Endodermal cell (in vitro differentiated cells): Measurements from ENCODE around the gene ACKR3. TPM values are rescaled to one million over a fixed set of nuclear protein-coding genes. Genes with fewer than 3 reads are reported as not detected.

Experiments used
- DNase-seq: peaks from one replicate; pipeline ENCODE4 v3.0.0-alpha.2; 2017
- H3K27ac ChIP-seq: 2 replicates; pipeline ENCODE4 v1.5.1; 2013; ENCODE audit warnings: mild to moderate bottlenecking, low read depth, low read length, moderate library complexity
- H3K27me3 ChIP-seq: 2 replicates; pipeline ENCODE4 v1.6.1; 2013; ENCODE audit warnings: mild to moderate bottlenecking, low read length, moderate library complexity; ENCODE audit not compliant: insufficient read depth, control insufficient read depth, poor library complexity, severe bottlenecking
- H3K36me3 ChIP-seq: 2 replicates; pipeline ENCODE4 v1.7.0; 2013; ENCODE audit warnings: mild to moderate bottlenecking, low read length, moderate library complexity; ENCODE audit not compliant: control insufficient read depth, insufficient read depth
- H3K4me1 ChIP-seq: one replicate; pipeline ENCODE4 v1.7.0; 2013; ENCODE audit warnings: low read length; ENCODE audit not compliant: control insufficient read depth, insufficient read depth
- H3K4me3 ChIP-seq: 2 replicates; pipeline ENCODE4 v1.5.1; 2013; ENCODE audit warnings: mild to moderate bottlenecking, low read length, moderate library complexity
- H3K9ac ChIP-seq: 2 replicates; pipeline ENCODE4 v1.6.1; 2013; ENCODE audit warnings: mild to moderate bottlenecking, low read length, moderate library complexity; ENCODE audit not compliant: poor library complexity, severe bottlenecking; ENCODE audit errors: extremely low read depth
- H3K9me3 ChIP-seq: 2 replicates; pipeline ENCODE4 v1.6.1; 2013; ENCODE audit warnings: mild to moderate bottlenecking, low read length, moderate library complexity; ENCODE audit not compliant: control insufficient read depth
- H3K27ac Mint-ChIP-seq: 2 replicates; pipeline ENCODE4 v1.8.0; 2020; ENCODE audit warnings: mixed read lengths
- H3K27me3 Mint-ChIP-seq: 2 replicates; pipeline ENCODE4 v1.8.0; 2021; ENCODE audit warnings: mild to moderate bottlenecking, mixed read lengths; ENCODE audit not compliant: insufficient read depth
- H3K36me3 Mint-ChIP-seq: 2 replicates; pipeline ENCODE4 v1.8.0; 2020; ENCODE audit warnings: low read depth, mixed read lengths
- H3K4me1 Mint-ChIP-seq: 2 replicates; pipeline ENCODE4 v1.8.0; 2020; ENCODE audit warnings: mixed read lengths
- H3K4me3 Mint-ChIP-seq: 2 replicates; pipeline ENCODE4 v1.8.0; 2020; ENCODE audit warnings: mild to moderate bottlenecking, moderate library complexity, mixed read lengths
- H3K9me3 Mint-ChIP-seq: 2 replicates; pipeline ENCODE4 v1.8.0; 2020; ENCODE audit warnings: mild to moderate bottlenecking, mixed read lengths
- WGBS, 2 experiments: methylation state at CpG; one replicate each; pipeline versions ENCODE4 v1.1.5 to v1.1.7; 2013; ENCODE audit warnings: missing lambda C conversion rate in 2 of 2, mixed read lengths in 1 of 2; ENCODE audit not compliant: insufficient coverage in 1 of 2, insufficient read length in 1 of 2; 5-methylcytosine and 5-hydroxymethylcytosine counted together
- total RNA-seq, 2 donors: library from RNA; stranded (reverse); fragmentation: NEBNext Ultra II Directional in 1 of 2; extraction: Animal tissue kit (Norgen Biotek cat#: 25700) in 1 of 2; gene quantifications; 2 replicates in 1 of 2; 3 replicates in 1 of 2; pipeline ENCODE4 v1.2.1, GENCODE V29; 2021
- TF ChIP-seq, protein P1 (sequence below): fragments of 200-600 bp; sonication (generic); conservative IDR thresholded peaks from 2 replicates; pipeline ENCODE4 v1.5.0; 2021; ENCODE audit warnings: antibody characterized with exemption, mild to moderate bottlenecking

ACKR3 gene
- total RNA-seq, 2 donors from 2014 or later: 76.9 to 110 TPM

- Mint-ChIP-seq H3K27me3 (peaks cover 15% of the 10 kb centered on the region), H3K4me3 (no peak overlapping the region), H3K36me3 (no peaks in the 10 kb centered on the region), H3K4me1 (peaks cover 12% of the 10 kb centered on the region), H3K27ac (no peak overlapping the region), H3K9me3 (no peaks in the 10 kb centered on the region)
- Histone ChIP-seq H3K9ac (no peak overlapping the region), H3K9me3 (no peaks in the 10 kb centered on the region), H3K27ac (no peak overlapping the region), H3K4me1 (peaks cover 3% of the 10 kb centered on the region), H3K27me3 (no peaks in the 10 kb centered on the region), H3K36me3 (no peaks in the 10 kb centered on the region), H3K4me3 (no peak overlapping the region)
- DNase-seq: no peak
- 93 to 95% methylated on average over 3 to 4 of the region's 4 CpGs for WGBS, 2 experiments
- TF ChIP-seq, protein P1, sequence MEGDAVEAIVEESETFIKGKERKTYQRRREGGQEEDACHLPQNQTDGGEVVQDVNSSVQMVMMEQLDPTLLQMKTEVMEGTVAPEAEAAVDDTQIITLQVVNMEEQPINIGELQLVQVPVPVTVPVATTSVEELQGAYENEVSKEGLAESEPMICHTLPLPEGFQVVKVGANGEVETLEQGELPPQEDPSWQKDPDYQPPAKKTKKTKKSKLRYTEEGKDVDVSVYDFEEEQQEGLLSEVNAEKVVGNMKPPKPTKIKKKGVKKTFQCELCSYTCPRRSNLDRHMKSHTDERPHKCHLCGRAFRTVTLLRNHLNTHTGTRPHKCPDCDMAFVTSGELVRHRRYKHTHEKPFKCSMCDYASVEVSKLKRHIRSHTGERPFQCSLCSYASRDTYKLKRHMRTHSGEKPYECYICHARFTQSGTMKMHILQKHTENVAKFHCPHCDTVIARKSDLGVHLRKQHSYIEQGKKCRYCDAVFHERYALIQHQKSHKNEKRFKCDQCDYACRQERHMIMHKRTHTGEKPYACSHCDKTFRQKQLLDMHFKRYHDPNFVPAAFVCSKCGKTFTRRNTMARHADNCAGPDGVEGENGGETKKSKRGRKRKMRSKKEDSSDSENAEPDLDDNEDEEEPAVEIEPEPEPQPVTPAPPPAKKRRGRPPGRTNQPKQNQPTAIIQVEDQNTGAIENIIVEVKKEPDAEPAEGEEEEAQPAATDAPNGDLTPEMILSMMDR: no peak
Measured at GRCh38 chr2:236613612-236614011, 44.0 kb downstream of the ACKR3 start.

DNA sequence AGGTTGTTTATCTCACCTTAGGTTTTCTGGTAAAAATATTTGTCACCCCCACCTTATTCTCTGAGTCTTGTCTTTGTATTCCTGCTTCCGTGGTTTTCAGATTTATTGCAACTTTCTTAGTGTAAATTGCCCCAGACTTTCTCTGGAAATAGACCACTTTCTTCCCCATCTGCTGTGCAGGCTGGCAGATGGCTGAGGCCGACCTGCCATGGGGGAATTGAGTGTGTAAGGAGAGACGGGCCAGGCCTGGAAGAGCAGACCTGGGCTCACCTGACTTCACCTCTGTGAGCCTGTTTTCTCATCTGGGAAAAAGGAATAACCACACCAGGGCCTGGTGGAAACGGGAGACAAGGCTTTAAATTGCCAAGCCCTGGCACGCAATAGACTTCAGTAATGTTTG, 44.9 kb downstream of the ACKR3 start:
- H3K36me3 Mint-ChIP-seq: no peaks in the 10 kb centered on the region
- no peak for DNase-seq
- H3K27ac ChIP-seq: no peak overlapping the region
- H3K9me3 Mint-ChIP-seq: no peaks in the 10 kb centered on the region
- H3K27ac Mint-ChIP-seq: no peak overlapping the region
- no peak overlapping the region for H3K4me3 ChIP-seq
- no peaks in the 10 kb centered on the region for H3K9me3 ChIP-seq
- H3K4me1 Mint-ChIP-seq: peaks cover 15% of the 10 kb centered on the region
- H3K27me3 Mint-ChIP-seq: peaks cover 23% of the 10 kb centered on the region
- H3K36me3 ChIP-seq: no peaks in the 10 kb centered on the region
- TF ChIP-seq, protein P1: no peak
- H3K9ac ChIP-seq: no peak overlapping the region
- H3K4me3 Mint-ChIP-seq: no peak overlapping the region
- WGBS, 2 experiments: 90 to 93% methylated on average over 3 to 5 of the region's 5 CpGs
- H3K4me1 ChIP-seq: peaks cover 3% of the 10 kb centered on the region
- no peaks in the 10 kb centered on the region for H3K27me3 ChIP-seq

- peaks cover 18% of the 10 kb centered on the region for H3K4me1 Mint-ChIP-seq
- Histone ChIP-seq H3K4me3 (no peak overlapping the region), H3K9ac (no peak overlapping the region), H3K27me3 (no peaks in the 10 kb centered on the region), H3K4me1 (peaks cover 3% of the 10 kb centered on the region), H3K9me3 (no peaks in the 10 kb centered on the region), H3K36me3 (no peaks in the 10 kb centered on the region), H3K27ac (no peak overlapping the region)
- H3K36me3 Mint-ChIP-seq: no peaks in the 10 kb centered on the region
- 92 to 93% methylated on average over 3 to 6 of the region's 6 CpGs for WGBS, 2 experiments
- TF ChIP-seq, protein P1: no peak
- no peak for DNase-seq
- H3K27ac Mint-ChIP-seq: no peak overlapping the region
- H3K27me3 Mint-ChIP-seq: peaks cover 33% of the 10 kb centered on the region
- H3K4me3 Mint-ChIP-seq: no peak overlapping the region
- H3K9me3 Mint-ChIP-seq: no peaks in the 10 kb centered on the region
Measured at GRCh38 chr2:236616031-236616430, 46.4 kb downstream of the ACKR3 start.
